RWPE2 (cell line): Measurements from ENCODE around the gene C2CD2.

Source experiments
- ATAC-seq: fragments of 200-7000 bp; cut with Tn5 transposase; 3 replicates; pipeline ENCODE4 v1.9.1; 2021; ENCODE audit warnings: low read depth
- DNase-seq: peaks from one replicate; pipeline ENCODE4 v3.0.0-alpha.2; 2020; ENCODE audit warnings: low spot score
- H3K27ac ChIP-seq: fragments of 450-650 bp; 2 replicates; pipeline ENCODE4 v1.5.1; 2017; ENCODE audit warnings: mild to moderate bottlenecking; ENCODE audit not compliant: poor library complexity, severe bottlenecking
- H3K27me3 ChIP-seq: fragments of 250-450 bp; sonication (Bioruptor Pico); 2 replicates; pipeline ENCODE4 v1.5.1; 2021; ENCODE audit warnings: mild to moderate bottlenecking, moderate library complexity; ENCODE audit not compliant: insufficient read depth, poor library complexity, severe bottlenecking
- H3K36me3 ChIP-seq: fragments of 250-450 bp; sonication (Bioruptor Pico); 2 replicates; pipeline ENCODE4 v1.5.1; 2020; ENCODE audit warnings: low read depth, mild to moderate bottlenecking, moderate library complexity
- H3K4me1 ChIP-seq: fragments of 250-450 bp; sonication (Bioruptor Pico); 2 replicates; pipeline ENCODE4 v1.5.1; 2021; ENCODE audit warnings: mild to moderate bottlenecking, moderate library complexity; ENCODE audit not compliant: insufficient read depth, poor library complexity, severe bottlenecking
- H3K4me3 ChIP-seq: fragments of 250-450 bp; sonication (Bioruptor Pico); 2 replicates; pipeline ENCODE4 v1.5.1; 2021; ENCODE audit warnings: mild to moderate bottlenecking, moderate library complexity; ENCODE audit not compliant: severe bottlenecking
- H3K9me3 ChIP-seq: fragments of 250-450 bp; sonication (Bioruptor Pico); 2 replicates; pipeline ENCODE4 v1.5.1; 2021; ENCODE audit warnings: mild to moderate bottlenecking, moderate library complexity; ENCODE audit not compliant: severe bottlenecking
- TF ChIP-seq, protein P1 (sequence below): fragments of 450-650 bp; IDR thresholded peaks from one replicate; pipeline ENCODE4 v1.5.1; 2017; ENCODE audit warnings: mild to moderate bottlenecking, moderate library complexity; ENCODE audit not compliant: poor library complexity, severe bottlenecking

C2CD2 gene

DNA sequence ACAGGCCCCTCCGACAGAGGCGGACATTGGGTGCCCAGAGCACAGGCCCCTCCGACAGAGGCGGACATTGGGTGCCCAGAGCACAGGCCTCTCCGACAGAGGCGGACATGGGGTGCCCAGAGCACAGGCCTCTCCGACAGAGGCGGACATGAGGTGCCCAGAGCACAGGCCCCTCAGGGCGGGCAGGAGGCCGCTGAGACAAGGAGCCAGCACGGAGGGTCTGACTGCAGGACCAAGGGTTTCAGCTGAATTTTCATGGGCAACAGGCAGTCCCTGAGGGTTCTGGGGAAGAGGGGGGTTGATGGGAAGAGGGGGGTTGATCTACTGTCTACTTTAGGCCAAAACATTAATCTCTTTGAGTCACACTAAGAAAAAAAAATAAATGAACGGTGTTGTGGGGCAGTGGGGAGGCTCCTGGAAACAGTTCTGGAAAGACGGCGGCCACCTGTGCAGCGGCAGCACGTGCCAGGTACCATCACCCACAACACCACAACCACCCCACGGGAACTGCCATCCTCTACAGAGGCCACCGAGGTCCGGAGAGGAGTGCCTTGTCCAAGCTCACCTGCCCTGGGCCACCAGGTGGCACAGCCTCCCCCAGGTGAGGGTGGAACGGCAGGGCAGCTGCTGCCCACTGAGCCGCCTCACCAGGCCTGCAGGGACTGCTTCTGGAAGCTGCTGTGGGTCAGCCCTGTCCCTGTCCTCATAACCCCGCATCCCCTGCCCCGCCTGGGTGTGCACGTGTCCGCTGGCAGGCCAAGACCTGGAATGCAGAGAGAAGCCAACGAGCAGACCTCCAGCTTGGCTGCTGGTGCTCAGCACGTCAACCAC, 95.1 kb downstream of the C2CD2 start:
- Histone ChIP-seq H3K4me3 (no peak overlapping the region), H3K9me3 (no peaks in the 10 kb centered on the region), H3K4me1 (peaks cover 4% of the 10 kb centered on the region), H3K36me3 (peaks cover 62% of the 10 kb centered on the region), H3K27ac (no peak overlapping the region), H3K27me3 (no peaks in the 10 kb centered on the region)
- ATAC-seq (no peak), DNase-seq (no peak)
- TF ChIP-seq, protein P1, sequence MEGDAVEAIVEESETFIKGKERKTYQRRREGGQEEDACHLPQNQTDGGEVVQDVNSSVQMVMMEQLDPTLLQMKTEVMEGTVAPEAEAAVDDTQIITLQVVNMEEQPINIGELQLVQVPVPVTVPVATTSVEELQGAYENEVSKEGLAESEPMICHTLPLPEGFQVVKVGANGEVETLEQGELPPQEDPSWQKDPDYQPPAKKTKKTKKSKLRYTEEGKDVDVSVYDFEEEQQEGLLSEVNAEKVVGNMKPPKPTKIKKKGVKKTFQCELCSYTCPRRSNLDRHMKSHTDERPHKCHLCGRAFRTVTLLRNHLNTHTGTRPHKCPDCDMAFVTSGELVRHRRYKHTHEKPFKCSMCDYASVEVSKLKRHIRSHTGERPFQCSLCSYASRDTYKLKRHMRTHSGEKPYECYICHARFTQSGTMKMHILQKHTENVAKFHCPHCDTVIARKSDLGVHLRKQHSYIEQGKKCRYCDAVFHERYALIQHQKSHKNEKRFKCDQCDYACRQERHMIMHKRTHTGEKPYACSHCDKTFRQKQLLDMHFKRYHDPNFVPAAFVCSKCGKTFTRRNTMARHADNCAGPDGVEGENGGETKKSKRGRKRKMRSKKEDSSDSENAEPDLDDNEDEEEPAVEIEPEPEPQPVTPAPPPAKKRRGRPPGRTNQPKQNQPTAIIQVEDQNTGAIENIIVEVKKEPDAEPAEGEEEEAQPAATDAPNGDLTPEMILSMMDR: no peak

DNA sequence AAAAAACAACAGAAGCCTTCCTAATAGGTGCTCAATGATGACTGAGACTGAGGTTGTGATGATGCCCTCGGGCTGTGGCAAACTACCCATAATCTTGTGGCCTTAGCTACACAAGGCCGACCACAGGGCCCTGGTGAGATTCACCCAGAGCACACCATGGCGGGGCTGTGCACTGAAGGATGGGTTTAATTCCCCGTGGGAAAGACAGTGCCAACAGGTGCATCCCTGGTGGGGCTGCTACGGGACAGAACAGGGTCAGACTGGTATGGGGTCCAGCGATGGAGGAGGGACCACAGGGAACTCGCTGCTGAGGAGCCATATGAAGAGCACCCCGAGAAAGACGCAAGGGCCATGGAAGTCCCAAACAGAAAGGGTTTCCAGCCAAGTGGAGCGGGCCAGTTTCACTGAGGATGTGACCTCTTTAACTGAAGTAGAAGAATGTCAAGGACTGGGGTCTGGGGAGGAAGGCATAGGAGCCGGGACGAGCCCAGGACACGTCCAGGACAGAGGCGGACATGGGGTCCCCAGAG, 96.0 kb downstream of the C2CD2 start:
- TF ChIP-seq, protein P1: no peak
- H3K27ac ChIP-seq: no peak overlapping the region
- no peaks in the 10 kb centered on the region for H3K4me1 ChIP-seq
- no peak overlapping the region for H3K4me3 ChIP-seq
- H3K27me3 ChIP-seq: no peaks in the 10 kb centered on the region
- H3K9me3 ChIP-seq: no peaks in the 10 kb centered on the region
- peaks cover 70% of the 10 kb centered on the region for H3K36me3 ChIP-seq
- ATAC-seq: no peak
- DNase-seq: no peak

DNA sequence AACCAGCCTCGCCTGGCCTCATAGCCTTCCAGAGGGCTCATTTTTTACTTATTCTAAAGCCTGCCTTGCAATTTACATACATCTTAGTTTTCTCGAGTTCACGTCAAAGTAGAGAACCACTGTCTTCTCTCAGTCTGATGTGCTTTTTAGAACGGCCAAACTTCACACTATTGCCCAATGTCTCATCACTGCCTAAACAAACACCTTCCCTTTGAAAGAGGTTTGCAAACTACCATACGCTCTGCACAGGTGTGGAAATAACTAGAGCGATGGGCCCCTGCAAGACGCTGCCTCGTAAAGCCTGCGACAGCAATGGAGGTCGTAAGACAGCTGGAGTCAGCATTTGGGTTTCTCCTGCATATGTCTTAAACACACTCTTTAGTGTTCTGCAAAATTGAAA, 97.2 kb downstream of the C2CD2 start:
- no peak overlapping the region for H3K4me3 ChIP-seq
- TF ChIP-seq, protein P1: no peak
- peaks cover 75% of the 10 kb centered on the region for H3K36me3 ChIP-seq
- no peaks in the 10 kb centered on the region for H3K27me3 ChIP-seq
- H3K9me3 ChIP-seq: no peaks in the 10 kb centered on the region
- DNase-seq (no peak), ATAC-seq (no peak)
- H3K27ac ChIP-seq: no peak overlapping the region
- no peaks in the 10 kb centered on the region for H3K4me1 ChIP-seq

DNA sequence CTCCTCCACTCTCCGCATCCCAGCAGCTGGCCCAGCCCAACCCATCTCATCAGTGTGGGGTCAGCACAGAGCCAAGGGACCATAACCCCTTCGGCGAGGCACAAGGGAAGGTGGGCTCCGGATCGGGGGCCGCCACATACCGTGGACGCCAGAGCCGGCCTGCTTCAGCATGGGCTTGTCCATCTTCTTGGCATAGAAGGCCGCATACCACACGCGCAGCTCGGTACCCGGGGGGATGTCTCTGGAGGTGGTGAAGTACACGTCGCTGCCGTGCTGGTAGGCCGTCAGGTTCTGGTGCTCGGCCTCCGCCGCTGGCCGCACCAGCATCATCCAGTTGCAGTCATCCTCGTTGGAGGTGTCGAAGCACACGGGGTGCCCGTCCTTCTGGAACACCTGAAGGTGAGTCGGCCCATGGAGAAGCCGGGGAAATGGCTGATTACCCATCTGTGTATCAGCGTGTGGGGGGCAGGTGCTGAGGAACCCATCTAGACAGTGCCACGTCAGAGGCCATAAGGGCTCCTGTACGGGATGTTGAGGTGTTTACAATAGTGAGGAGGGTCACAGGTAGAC, 99.3 kb downstream of the C2CD2 start:
- ATAC-seq: no peak
- no peak overlapping the region for H3K27ac ChIP-seq
- H3K4me3 ChIP-seq: no peak overlapping the region
- no peaks in the 10 kb centered on the region for H3K27me3 ChIP-seq
- peaks cover 76% of the 10 kb centered on the region for H3K36me3 ChIP-seq
- H3K9me3 ChIP-seq: no peaks in the 10 kb centered on the region
- no peak for DNase-seq
- TF ChIP-seq, protein P1: no peak
- H3K4me1 ChIP-seq: no peaks in the 10 kb centered on the region

DNA sequence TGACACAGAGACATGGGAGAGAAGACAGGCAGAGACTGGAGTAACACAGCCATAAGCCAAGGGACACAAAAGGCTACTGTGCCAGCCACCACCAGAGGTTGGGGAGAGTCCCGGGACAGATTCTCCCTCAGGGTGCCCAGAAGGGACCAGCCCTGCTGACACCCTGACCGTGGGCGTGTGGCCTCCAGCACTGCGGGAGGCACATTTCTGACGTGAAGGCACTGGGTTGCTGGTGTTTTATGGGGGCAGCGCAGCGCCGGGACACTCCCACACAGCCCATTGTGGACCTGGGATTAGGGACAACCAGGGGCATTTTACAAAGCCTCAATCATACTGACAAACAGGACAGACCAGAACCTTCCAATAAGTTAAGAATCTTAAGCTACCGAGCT, 100.9 kb downstream of the C2CD2 start:
- Histone ChIP-seq H3K4me3 (no peak overlapping the region), H3K27ac (no peak overlapping the region), H3K36me3 (peaks cover 82% of the 10 kb centered on the region), H3K9me3 (no peaks in the 10 kb centered on the region), H3K4me1 (no peaks in the 10 kb centered on the region), H3K27me3 (no peaks in the 10 kb centered on the region)
- ATAC-seq: no peak
- TF ChIP-seq, protein P1: no peak
- DNase-seq: no peak
